WTC11 (cell line): ENCODE results near the gene PLA2G1B. TPM values are rescaled to one million over a fixed set of nuclear protein-coding genes. Genes with fewer than 3 reads are reported as not detected.

Experiments
- ATAC-seq: fragments of 200-7000 bp; cut with Tn5 transposase; 2 replicates; pipeline ENCODE4 v1.10.0; 2021; ENCODE audit warnings: mild to moderate bottlenecking, moderate library complexity
- CTCF ChIA-PET: fragments of 300-600 bp; sonication (Branson Sonifier 250); formaldehyde crosslinking; loops from one replicate; lab custom pipeline; 2021; ENCODE audit warnings: antibody characterized with exemption; lab: Charles Lee
- POLR2A ChIA-PET: fragments of 350-600 bp; sonication (Branson Sonifier 250); formaldehyde crosslinking; loops from one replicate; lab custom pipeline; 2021; ENCODE audit warnings: antibody characterized with exemption; lab: Charles Lee
- DNase-seq: peaks from one replicate; pipeline ENCODE4 v3.0.0; 2021; ENCODE audit warnings: low spot score
- H3K27ac Mint-ChIP-seq: 2 replicates; pipeline ENCODE4 v1.8.0; 2021; ENCODE audit warnings: mixed read lengths
- H3K27me3 Mint-ChIP-seq: 2 replicates; pipeline ENCODE4 v1.8.0; 2021; ENCODE audit warnings: low read depth, mild to moderate bottlenecking, moderate library complexity, mixed read lengths
- H3K36me3 Mint-ChIP-seq: 2 replicates; pipeline ENCODE4 v1.8.0; 2021; ENCODE audit warnings: mixed read lengths
- H3K4me1 Mint-ChIP-seq: 2 replicates; pipeline ENCODE4 v1.8.0; 2022; ENCODE audit warnings: mixed read lengths
- H3K4me3 Mint-ChIP-seq: 2 replicates; pipeline ENCODE4 v1.8.0; 2021; ENCODE audit warnings: mild to moderate bottlenecking, moderate library complexity, mixed read lengths
- H3K9me3 Mint-ChIP-seq: 2 replicates; pipeline ENCODE4 v1.8.0; 2021; ENCODE audit warnings: mixed read lengths
- CBFB ChIP-seq: sonication (generic); formaldehyde crosslinking; IDR thresholded peaks from 2 replicates; pipeline ENCODE4 v1.8.1; 2022; ENCODE audit warnings: mild to moderate bottlenecking, low read depth, missing genetic modification reagents
- CREB1 ChIP-seq: sonication (generic); formaldehyde crosslinking; IDR thresholded peaks from 2 replicates; pipeline ENCODE4 v1.8.0; 2023; ENCODE audit warnings: mild to moderate bottlenecking, missing genetic modification reagents
- CREM ChIP-seq: sonication (generic); formaldehyde crosslinking; IDR thresholded peaks from 2 replicates; pipeline ENCODE4 v1.8.1; 2022; ENCODE audit warnings: mild to moderate bottlenecking, missing genetic modification reagents, moderate library complexity
- FOXP1 ChIP-seq: sonication (generic); formaldehyde crosslinking; IDR thresholded peaks from 2 replicates; pipeline ENCODE4 v1.8.0; 2022; ENCODE audit warnings: missing genetic modification reagents, mild to moderate bottlenecking, moderate library complexity, borderline replicate concordance
- HMGA2 ChIP-seq: fragments of 250-450 bp; sonication (Bioruptor Pico); IDR thresholded peaks from 2 replicates; pipeline ENCODE4 v1.4.0; 2021; ENCODE audit warnings: mild to moderate bottlenecking, moderate library complexity
- NFE2L1 ChIP-seq: sonication (generic); formaldehyde crosslinking; IDR thresholded peaks from 2 replicates; pipeline ENCODE4 v1.8.1; 2023; ENCODE audit warnings: missing genetic modification reagents
- ZNF416 ChIP-seq: fragments of 250-450 bp; sonication (Bioruptor Pico); IDR thresholded peaks from 2 replicates; pipeline ENCODE4 v1.9.0; 2021; ENCODE audit warnings: mild to moderate bottlenecking, inconsistent platforms
- total RNA-seq: library from RNA; stranded (reverse); gene quantifications from 3 replicates; pipeline ENCODE4 v1.2.3, GENCODE V29; 2021
- TF ChIP-seq, protein P1 (sequence below): fragments of 200-600 bp; IDR thresholded peaks from 2 replicates; pipeline ENCODE4 v1.8.0; 2022; ENCODE audit warnings: antibody characterized with exemption
- TF ChIP-seq, protein P2 (sequence below): sonication (generic); formaldehyde crosslinking; IDR thresholded peaks from 2 replicates; pipeline ENCODE4 v1.8.0; 2023; ENCODE audit warnings: mild to moderate bottlenecking, missing genetic modification reagents
- TF ChIP-seq, protein P3 (sequence below): sonication (generic); formaldehyde crosslinking; IDR thresholded peaks from 2 replicates; pipeline ENCODE4 v1.8.0; 2022; ENCODE audit warnings: mild to moderate bottlenecking, missing genetic modification reagents
- TF ChIP-seq, protein P4 (sequence below): sonication (generic); formaldehyde crosslinking; IDR thresholded peaks from 2 replicates; pipeline ENCODE4 v1.8.0; 2022; ENCODE audit warnings: mild to moderate bottlenecking, missing genetic modification reagents
- TF ChIP-seq, protein P5 (sequence below): sonication (generic); formaldehyde crosslinking; IDR thresholded peaks from 2 replicates; pipeline ENCODE4 v1.8.1; 2023; ENCODE audit warnings: mild to moderate bottlenecking, missing genetic modification reagents

PLA2G1B gene
- total RNA-seq, 1 experiment from 2014 or later: 1.8 TPM

DNA sequence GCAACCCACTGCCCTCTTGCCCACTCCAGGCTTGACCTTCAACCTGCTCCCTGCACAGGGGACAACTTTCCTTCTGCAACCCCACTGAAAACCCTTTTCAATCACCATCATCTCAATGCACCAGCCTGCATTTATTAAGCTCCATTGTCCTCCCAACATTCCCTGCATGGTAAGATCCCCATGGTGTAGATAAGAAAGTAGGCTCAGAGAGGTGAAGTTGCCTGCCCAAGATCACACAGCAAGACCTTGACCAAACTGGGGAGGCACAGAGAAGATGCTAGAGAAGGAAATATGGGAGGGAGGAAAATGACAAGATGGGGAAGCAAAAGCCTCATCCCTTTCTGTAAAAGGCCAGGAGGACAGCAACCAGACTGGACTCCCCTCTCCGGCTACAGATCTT is 31.5 kb upstream of the PLA2G1B start:
- H3K4me3 Mint-ChIP-seq: no peak overlapping the region
- TF ChIP-seq ZNF416: no peak
- no peaks in the 10 kb centered on the region for H3K9me3 Mint-ChIP-seq
- H3K27me3 Mint-ChIP-seq: no peaks in the 10 kb centered on the region
- no peak for ATAC-seq
- DNase-seq: no peak
- peaks cover 48% of the 10 kb centered on the region for H3K4me1 Mint-ChIP-seq
- peak overlapping the region; percentile 19 for H3K27ac Mint-ChIP-seq
- POLR2A ChIA-PET: interaction anchor here (0.8 to 1.3 kb wide), 4 partner anchors 8 to 84 kb away, joined by 4 to 6 read pairs (median 4); no protein-coding TSS in a partner anchor
- H3K36me3 Mint-ChIP-seq: peaks cover 34% of the 10 kb centered on the region
- CTCF ChIA-PET: interaction anchor here (0.7 to 3.7 kb wide), 12 partner anchors 8 to 130 kb away, joined by 3 to 89 read pairs (median 4); partner anchors contain the start of gene COX6A1

DNA sequence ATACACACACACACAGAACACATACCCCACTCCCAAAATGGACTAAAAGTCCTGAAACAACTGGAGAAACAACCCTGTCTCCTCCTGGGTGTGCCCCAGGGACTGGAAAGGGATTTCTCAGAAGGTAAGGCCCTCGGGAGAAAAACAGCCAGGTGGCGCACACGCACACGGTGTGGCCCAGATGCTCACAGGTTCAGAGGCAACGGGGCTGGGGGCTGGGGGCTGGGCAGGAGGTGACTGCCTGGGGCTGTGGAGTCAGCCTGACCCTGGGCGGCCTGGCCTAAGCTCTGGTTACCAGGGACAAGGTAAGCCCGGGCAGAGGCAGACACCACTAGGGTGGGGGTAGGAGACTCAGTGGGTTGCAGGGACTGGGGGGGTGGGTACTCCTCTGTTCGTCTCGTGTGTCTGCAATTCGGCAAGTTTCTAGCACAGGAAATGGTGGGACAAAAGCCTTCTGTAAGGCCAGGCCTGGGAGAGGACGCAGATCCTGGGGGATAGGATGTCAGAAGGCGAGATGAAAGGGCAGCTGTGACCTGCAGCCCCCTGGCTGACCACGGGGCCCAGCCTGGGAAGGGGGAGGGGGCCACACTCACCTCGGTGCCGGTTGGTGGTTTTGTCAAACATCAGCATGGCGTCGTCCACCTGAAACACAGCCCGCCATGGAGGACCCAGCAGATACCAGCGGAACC is 31.0 kb upstream of the PLA2G1B start:
- POLR2A ChIA-PET: interaction anchor here (0.8 to 1.3 kb wide), 4 partner anchors 8 to 85 kb away, joined by 4 to 6 read pairs (median 4); no protein-coding TSS in a partner anchor
- H3K27ac Mint-ChIP-seq: peak overlapping the region; percentile 19
- peaks cover 44% of the 10 kb centered on the region for H3K4me1 Mint-ChIP-seq
- CTCF ChIA-PET: interaction anchor here (0.7 to 3.7 kb wide), 12 partner anchors 9 to 129 kb away, joined by 3 to 89 read pairs (median 4); partner anchors contain the start of gene COX6A1
- H3K36me3 Mint-ChIP-seq: peaks cover 36% of the 10 kb centered on the region
- no peak overlapping the region for H3K4me3 Mint-ChIP-seq
- no peaks in the 10 kb centered on the region for H3K9me3 Mint-ChIP-seq
- TF ChIP-seq, protein P1, sequence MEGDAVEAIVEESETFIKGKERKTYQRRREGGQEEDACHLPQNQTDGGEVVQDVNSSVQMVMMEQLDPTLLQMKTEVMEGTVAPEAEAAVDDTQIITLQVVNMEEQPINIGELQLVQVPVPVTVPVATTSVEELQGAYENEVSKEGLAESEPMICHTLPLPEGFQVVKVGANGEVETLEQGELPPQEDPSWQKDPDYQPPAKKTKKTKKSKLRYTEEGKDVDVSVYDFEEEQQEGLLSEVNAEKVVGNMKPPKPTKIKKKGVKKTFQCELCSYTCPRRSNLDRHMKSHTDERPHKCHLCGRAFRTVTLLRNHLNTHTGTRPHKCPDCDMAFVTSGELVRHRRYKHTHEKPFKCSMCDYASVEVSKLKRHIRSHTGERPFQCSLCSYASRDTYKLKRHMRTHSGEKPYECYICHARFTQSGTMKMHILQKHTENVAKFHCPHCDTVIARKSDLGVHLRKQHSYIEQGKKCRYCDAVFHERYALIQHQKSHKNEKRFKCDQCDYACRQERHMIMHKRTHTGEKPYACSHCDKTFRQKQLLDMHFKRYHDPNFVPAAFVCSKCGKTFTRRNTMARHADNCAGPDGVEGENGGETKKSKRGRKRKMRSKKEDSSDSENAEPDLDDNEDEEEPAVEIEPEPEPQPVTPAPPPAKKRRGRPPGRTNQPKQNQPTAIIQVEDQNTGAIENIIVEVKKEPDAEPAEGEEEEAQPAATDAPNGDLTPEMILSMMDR: 0 out of 2 replicates have a peak, but pooled peaks have one; percentile 14
- peak; percentile 39; the same call in 1 of the 2 replicates for TF ChIP-seq FOXP1 (CRISPR knock-in tag)
- TF ChIP-seq CBFB (CRISPR knock-in tag): no peak
- TF ChIP-seq NFE2L1: 0 out of 2 replicates have a peak, but pooled peaks have one; percentile 14
- TF ChIP-seq, protein P2, sequence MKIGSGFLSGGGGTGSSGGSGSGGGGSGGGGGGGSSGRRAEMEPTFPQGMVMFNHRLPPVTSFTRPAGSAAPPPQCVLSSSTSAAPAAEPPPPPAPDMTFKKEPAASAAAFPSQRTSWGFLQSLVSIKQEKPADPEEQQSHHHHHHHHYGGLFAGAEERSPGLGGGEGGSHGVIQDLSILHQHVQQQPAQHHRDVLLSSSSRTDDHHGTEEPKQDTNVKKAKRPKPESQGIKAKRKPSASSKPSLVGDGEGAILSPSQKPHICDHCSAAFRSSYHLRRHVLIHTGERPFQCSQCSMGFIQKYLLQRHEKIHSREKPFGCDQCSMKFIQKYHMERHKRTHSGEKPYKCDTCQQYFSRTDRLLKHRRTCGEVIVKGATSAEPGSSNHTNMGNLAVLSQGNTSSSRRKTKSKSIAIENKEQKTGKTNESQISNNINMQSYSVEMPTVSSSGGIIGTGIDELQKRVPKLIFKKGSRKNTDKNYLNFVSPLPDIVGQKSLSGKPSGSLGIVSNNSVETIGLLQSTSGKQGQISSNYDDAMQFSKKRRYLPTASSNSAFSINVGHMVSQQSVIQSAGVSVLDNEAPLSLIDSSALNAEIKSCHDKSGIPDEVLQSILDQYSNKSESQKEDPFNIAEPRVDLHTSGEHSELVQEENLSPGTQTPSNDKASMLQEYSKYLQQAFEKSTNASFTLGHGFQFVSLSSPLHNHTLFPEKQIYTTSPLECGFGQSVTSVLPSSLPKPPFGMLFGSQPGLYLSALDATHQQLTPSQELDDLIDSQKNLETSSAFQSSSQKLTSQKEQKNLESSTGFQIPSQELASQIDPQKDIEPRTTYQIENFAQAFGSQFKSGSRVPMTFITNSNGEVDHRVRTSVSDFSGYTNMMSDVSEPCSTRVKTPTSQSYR (CRISPR knock-in tag): peak; percentile 63; the same call in 1 of the 2 replicates
- ATAC-seq (peak; percentile 53), DNase-seq (peak; percentile 76)
- no peaks in the 10 kb centered on the region for H3K27me3 Mint-ChIP-seq

DNA sequence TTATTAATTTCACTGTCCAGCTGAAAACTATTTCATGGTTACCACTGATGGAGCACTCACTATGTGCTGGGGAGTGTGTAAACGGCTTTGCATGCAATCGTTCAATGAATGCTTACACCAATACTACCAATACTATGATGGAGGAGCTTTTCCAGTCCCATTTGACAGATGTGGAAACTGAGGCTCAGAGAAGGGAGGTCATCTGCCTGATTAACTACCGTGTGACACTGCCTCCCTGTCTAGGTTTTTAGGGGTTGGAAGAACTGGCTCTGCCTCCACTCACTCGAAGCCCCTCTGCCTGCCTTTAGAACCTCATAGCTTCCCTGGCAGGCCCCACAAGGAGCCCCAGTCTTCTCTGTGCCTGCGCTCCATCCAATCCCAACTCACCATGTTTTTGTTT is 29.5 kb upstream of the PLA2G1B start:
- ATAC-seq (no peak), DNase-seq (no peak)
- peak overlapping the region; percentile 63 for H3K27ac Mint-ChIP-seq
- ChIA-PET CTCF (interaction anchor here (0.6 to 3.7 kb wide), 19 partner anchors 10 to 156 kb away, joined by 3 to 89 read pairs (median 4); partner anchors contain the start of genes COX6A1, GATC, RPLP0 and SRSF9), POLR2A (interaction anchor here (0.9 kb wide), 1 partner anchor 76 kb away, joined by 3 read pairs; no protein-coding TSS in a partner anchor)
- no peaks in the 10 kb centered on the region for H3K27me3 Mint-ChIP-seq
- peaks cover 30% of the 10 kb centered on the region for H3K4me1 Mint-ChIP-seq
- no peak overlapping the region for H3K4me3 Mint-ChIP-seq
- no peaks in the 10 kb centered on the region for H3K9me3 Mint-ChIP-seq
- peaks cover 44% of the 10 kb centered on the region for H3K36me3 Mint-ChIP-seq
- no peak for TF ChIP-seq NFE2L1
- no peak for TF ChIP-seq HMGA2 (CRISPR knock-in tag)
- TF ChIP-seq, protein P3, sequence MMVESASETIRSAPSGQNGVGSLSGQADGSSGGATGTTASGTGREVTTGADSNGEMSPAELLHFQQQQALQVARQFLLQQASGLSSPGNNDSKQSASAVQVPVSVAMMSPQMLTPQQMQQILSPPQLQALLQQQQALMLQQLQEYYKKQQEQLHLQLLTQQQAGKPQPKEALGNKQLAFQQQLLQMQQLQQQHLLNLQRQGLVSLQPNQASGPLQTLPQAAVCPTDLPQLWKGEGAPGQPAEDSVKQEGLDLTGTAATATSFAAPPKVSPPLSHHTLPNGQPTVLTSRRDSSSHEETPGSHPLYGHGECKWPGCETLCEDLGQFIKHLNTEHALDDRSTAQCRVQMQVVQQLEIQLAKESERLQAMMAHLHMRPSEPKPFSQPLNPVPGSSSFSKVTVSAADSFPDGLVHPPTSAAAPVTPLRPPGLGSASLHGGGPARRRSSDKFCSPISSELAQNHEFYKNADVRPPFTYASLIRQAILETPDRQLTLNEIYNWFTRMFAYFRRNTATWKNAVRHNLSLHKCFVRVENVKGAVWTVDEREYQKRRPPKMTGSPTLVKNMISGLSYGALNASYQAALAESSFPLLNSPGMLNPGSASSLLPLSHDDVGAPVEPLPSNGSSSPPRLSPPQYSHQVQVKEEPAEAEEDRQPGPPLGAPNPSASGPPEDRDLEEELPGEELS (CRISPR knock-in tag): no peak
- no peak for TF ChIP-seq CREB1 (CRISPR knock-in tag)
- TF ChIP-seq, protein P4, sequence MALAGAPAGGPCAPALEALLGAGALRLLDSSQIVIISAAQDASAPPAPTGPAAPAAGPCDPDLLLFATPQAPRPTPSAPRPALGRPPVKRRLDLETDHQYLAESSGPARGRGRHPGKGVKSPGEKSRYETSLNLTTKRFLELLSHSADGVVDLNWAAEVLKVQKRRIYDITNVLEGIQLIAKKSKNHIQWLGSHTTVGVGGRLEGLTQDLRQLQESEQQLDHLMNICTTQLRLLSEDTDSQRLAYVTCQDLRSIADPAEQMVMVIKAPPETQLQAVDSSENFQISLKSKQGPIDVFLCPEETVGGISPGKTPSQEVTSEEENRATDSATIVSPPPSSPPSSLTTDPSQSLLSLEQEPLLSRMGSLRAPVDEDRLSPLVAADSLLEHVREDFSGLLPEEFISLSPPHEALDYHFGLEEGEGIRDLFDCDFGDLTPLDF: no peak
- TF ChIP-seq, protein P5, sequence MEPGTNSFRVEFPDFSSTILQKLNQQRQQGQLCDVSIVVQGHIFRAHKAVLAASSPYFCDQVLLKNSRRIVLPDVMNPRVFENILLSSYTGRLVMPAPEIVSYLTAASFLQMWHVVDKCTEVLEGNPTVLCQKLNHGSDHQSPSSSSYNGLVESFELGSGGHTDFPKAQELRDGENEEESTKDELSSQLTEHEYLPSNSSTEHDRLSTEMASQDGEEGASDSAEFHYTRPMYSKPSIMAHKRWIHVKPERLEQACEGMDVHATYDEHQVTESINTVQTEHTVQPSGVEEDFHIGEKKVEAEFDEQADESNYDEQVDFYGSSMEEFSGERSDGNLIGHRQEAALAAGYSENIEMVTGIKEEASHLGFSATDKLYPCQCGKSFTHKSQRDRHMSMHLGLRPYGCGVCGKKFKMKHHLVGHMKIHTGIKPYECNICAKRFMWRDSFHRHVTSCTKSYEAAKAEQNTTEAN (CRISPR knock-in tag): no peak
- no peak for TF ChIP-seq CREM (CRISPR knock-in tag)
